HG03460 (cell line): ENCODE results near the gene RDH11.

ENCODE experiments used
- ATAC-seq: cut with Tn5 transposase; IDR thresholded peaks from one replicate; pipeline ENCODE4 v1.9.1; 2021; ENCODE audit not compliant: unreplicated experiment

Gene RDH11

GRCh38 chr14:67650694-67651093 lies 44.9 kb downstream of the RDH11 start:
- ATAC-seq = no peak

DNA sequence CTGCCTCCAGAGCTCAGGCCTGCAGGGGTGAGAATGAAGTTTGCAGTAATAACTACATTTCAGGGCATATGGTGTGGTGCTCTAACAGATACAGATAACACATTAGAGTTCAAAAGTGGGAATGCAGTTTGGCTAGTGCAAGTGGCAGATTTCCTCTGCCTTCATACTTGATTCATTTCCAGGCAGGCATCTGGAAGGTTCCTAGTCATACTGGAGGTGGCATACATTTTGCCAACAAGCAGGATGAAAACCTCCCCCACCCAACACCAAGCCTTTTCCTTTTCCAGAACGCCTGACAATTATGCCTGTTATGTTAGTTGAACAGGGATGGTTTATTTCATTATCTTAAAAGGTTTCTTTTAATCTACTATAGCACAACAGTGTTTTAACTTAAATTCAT lies 45.4 kb downstream of the RDH11 start:
- ATAC-seq = no peak

- ATAC-seq = no peak
Measured at GRCh38 chr14:67646131-67646530, 49.4 kb downstream of the RDH11 start.

- ATAC-seq = no peak
Measured at GRCh38 chr14:67645414-67645813, 50.1 kb downstream of the RDH11 start.

DNA sequence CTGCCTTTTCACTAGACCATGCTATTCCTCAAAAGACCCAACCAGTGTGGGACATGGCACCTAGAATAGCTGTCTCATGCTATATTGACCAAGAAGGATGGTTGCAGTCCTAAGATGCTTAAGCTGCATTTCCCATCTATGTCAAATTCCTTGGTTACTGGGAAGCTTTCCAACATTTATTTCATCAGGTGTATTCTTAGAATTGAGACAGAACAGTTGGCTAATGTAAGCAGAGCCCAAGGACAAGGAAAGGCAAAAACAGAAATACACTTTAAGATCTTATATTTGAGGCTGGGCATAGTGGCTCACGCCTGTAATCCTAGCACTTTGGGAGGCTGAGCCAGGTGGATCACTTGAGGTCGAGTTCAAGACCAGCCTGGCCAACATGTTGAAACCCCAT lies 51.1 kb downstream of the RDH11 start:
- no peak for ATAC-seq

DNA sequence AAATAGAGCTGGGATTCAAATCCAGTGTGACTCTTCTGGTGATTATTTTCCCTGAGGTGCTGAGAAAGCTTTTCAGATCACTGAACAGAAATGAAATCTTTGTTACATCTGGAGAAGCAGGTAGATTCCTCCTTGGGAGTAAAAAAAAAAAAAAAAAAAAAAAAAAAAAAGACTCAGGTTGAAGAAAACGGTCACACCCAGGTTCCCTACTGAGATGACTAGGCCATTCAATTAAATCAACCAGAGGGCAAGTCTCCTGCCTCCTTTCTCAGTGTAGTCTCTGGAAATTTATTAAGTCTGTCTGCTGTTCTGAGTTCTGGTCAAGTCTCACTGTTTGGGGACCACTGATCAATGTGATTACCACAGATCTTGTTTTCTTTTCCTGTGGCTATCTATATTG lies 51.9 kb downstream of the RDH11 start:
- no peak for ATAC-seq

GRCh38 chr14:67641902-67642749 lies 53.4 kb downstream of the RDH11 start:
- ATAC-seq = no peak

- ATAC-seq = no peak
Measured at GRCh38 chr14:67641480-67641879, 54.1 kb downstream of the RDH11 start.

GRCh38 chr14:67638642-67639041 lies 56.9 kb downstream of the RDH11 start:
- ATAC-seq = no peak

- no peak for ATAC-seq
Measured at GRCh38 chr14:67636361-67636919, 59.1 kb downstream of the RDH11 start.

GRCh38 chr14:67633451-67634147 lies 62.0 kb downstream of the RDH11 start:
- no peak for ATAC-seq

- no peak for ATAC-seq
Measured at GRCh38 chr14:67630938-67631337, 64.6 kb downstream of the RDH11 start.

DNA sequence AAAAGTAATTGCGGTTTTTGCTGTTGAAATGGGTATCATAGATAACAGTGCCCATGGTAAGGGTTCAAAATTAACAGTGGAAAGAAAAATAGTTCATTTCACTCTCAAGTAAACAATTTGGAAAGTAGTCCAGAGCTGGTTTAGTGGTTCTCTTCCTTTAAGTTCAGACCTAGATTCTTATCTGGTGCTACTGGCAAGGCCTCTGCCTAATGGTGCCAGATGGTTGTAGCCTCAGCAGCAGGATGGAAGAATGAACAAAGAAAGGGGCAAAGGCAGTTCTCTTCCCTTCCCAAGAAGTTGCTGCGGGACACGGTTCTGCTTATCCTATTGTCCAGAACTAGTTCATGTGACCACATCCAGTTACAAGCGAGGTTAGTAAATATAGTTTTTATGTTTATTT lies 65.4 kb downstream of the RDH11 start:
- ATAC-seq = no peak

- no peak for ATAC-seq
Measured at GRCh38 chr14:67627519-67627918, 68.0 kb downstream of the RDH11 start.
